ENCODE data around the gene DUSP22. TPM values are rescaled to one million over a fixed set of nuclear protein-coding genes. Genes with fewer than 3 reads are reported as not detected.

The DUSP22 gene
- total RNA-seq, 4 donors from 2014 or later: 53.2 to 89.8 (median 73.7) TPM

GRCh38 chr6:349491-349921, 57.2 kb downstream of the DUSP22 start:
- Histone ChIP-seq H3K27ac (no peak overlapping the region), H3K36me3 (peaks cover 0 to 48% (median 0%) of the 10 kb centered on the region in 3 donors), H3K9me3 (no peaks in the 10 kb centered on the region), H3K4me3 (no peak overlapping the region), H3K27me3 (no peaks in the 10 kb centered on the region), H3K4me1 (no peaks in the 10 kb centered on the region)
- no peak for TF ChIP-seq POLR2A (IDR thresholded peaks at IDR 0.05)
- DNase-seq (ENCODE audit: low spot score in 2 of 2): no peak
- WGBS, 2 donors: 76 to 80% methylated on average over 6 of the region's 6 CpGs

DNA sequence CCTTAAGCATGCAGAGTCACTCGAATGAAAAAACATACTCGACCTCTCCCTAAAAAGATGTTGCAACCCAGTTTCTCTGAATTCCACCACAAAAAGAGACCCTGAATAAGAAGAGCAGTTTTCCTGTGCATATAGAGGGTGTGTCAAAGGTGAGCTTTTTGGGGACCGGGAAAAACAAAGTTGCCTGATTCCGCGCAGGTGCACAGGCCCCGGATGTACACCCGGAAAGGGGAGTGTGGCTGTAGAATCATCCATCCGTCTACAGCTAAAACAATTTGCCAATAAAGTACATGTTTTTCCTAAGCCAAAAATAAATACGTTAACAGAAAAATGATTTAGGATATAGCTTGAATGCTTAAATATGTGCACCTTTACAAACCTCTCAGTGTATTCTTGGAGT, 58.1 kb downstream of the DUSP22 start:
- Histone ChIP-seq H3K4me3 (no peak overlapping the region), H3K36me3 (peaks cover 0 to 48% (median 0%) of the 10 kb centered on the region in 3 donors), H3K4me1 (no peaks in the 10 kb centered on the region), H3K27ac (no peak overlapping the region), H3K9me3 (no peaks in the 10 kb centered on the region), H3K27me3 (no peaks in the 10 kb centered on the region)
- 82 to 84% methylated on average over 9 of the region's 9 CpGs for WGBS, 2 donors
- no peak for DNase-seq (ENCODE audit: low spot score in 2 of 2)
- TF ChIP-seq EP300 (IDR thresholded peaks at IDR 0.05) (no peak), POLR2A (IDR thresholded peaks at IDR 0.05) (no peak)
- TF ChIP-seq, protein P1, sequence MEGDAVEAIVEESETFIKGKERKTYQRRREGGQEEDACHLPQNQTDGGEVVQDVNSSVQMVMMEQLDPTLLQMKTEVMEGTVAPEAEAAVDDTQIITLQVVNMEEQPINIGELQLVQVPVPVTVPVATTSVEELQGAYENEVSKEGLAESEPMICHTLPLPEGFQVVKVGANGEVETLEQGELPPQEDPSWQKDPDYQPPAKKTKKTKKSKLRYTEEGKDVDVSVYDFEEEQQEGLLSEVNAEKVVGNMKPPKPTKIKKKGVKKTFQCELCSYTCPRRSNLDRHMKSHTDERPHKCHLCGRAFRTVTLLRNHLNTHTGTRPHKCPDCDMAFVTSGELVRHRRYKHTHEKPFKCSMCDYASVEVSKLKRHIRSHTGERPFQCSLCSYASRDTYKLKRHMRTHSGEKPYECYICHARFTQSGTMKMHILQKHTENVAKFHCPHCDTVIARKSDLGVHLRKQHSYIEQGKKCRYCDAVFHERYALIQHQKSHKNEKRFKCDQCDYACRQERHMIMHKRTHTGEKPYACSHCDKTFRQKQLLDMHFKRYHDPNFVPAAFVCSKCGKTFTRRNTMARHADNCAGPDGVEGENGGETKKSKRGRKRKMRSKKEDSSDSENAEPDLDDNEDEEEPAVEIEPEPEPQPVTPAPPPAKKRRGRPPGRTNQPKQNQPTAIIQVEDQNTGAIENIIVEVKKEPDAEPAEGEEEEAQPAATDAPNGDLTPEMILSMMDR (IDR thresholded peaks at IDR 0.05): no peak

DNA sequence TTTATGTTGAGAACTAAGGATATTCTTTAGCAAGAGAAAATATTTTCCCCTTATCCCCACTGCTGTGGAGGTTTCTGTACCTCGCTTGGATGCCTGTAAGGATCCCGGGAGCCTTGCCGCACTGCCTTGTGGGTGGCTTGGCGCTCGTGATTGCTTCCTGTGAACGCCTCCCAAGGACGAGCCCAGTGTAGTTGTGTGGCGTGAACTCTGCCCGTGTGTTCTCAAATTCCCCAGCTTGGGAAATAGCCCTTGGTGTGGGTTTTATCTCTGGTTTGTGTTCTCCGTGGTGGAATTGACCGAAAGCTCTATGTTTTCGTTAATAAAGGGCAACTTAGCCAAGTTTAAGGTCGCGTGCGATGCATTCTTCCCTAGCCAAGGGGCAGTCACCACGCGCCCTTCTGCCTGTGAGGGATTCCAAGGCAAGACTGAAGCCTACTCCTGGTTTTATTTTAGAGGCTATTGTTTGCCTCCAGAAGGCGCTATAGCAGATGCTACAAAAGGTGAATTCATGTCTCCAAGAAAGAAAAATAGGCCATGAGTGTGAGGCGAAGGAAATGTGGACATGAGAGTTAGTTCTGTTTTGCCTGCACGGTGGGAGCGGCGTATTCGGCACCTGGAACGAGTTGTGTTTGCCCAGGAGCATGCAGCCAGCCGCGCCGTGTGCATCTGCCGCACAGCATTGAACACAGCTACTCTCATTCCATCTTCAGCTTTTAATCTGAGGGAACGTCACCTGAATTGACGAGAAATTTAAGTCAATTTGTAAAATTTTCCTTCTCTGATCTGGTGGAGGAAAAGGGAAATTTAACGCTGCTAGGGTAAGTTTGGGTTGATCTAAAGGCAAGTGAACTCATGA, 59.0 kb downstream of the DUSP22 start:
- Histone ChIP-seq H3K36me3 (peaks cover 0 to 48% (median 0%) of the 10 kb centered on the region in 3 donors), H3K27me3 (no peaks in the 10 kb centered on the region), H3K9me3 (no peaks in the 10 kb centered on the region), H3K4me1 (no peaks in the 10 kb centered on the region), H3K4me3 (no peak overlapping the region), H3K27ac (no peak overlapping the region)
- no peak for DNase-seq (ENCODE audit: low spot score in 2 of 2)
- TF ChIP-seq EP300 (IDR thresholded peaks at IDR 0.05) (no peak), POLR2A (IDR thresholded peaks at IDR 0.05) (no peak)
- TF ChIP-seq, protein P1 (IDR thresholded peaks at IDR 0.05): no peak
- 83 to 84% methylated on average over 31 of the region's 31 CpGs for WGBS, 2 donors

DNA sequence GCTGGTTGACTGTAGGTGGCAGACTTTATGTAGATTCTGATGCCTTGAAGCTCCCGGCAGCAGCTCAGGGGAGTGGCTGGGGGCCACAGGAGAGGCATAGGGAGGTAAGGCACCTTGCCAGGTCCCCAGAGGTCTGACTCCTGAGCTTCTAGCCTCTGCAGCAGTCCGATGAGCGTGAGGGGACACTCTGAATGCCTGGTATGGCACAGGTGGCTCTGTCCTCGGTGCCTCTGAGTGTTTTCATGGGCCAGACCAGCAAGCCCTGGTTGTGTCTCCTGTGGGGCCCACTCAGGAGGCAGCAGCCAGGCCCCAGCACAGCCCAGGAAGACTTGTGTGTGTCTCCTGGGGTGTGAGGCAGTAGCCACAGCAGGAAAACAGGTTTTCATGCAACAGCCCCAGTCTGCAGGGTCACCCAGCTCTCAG, 59.6 kb downstream of the DUSP22 start:
- DNase-seq (ENCODE audit: low spot score in 2 of 2): no peak
- no peak overlapping the region for H3K27ac ChIP-seq
- H3K4me3 ChIP-seq: no peak overlapping the region
- H3K36me3 ChIP-seq: peaks cover 0 to 48% (median 0%) of the 10 kb centered on the region in 3 donors
- H3K9me3 ChIP-seq: no peaks in the 10 kb centered on the region
- TF ChIP-seq EP300 (IDR thresholded peaks at IDR 0.05) (no peak), POLR2A (IDR thresholded peaks at IDR 0.05) (no peak)
- TF ChIP-seq, protein P1 (IDR thresholded peaks at IDR 0.05): no peak
- H3K4me1 ChIP-seq: no peaks in the 10 kb centered on the region
- 77 to 78% methylated on average over 4 of the region's 4 CpGs for WGBS, 2 donors
- H3K27me3 ChIP-seq: no peaks in the 10 kb centered on the region

- no peaks in the 10 kb centered on the region for H3K4me1 ChIP-seq
- no peaks in the 10 kb centered on the region for H3K27me3 ChIP-seq
- DNase-seq (ENCODE audit: low spot score in 2 of 2): no peak
- H3K9me3 ChIP-seq: no peaks in the 10 kb centered on the region
- H3K4me3 ChIP-seq: no peak overlapping the region
- TF ChIP-seq POLR2A (IDR thresholded peaks at IDR 0.05): no peak
- TF ChIP-seq, protein P1 (IDR thresholded peaks at IDR 0.05): no peak
- TF ChIP-seq EP300 (IDR thresholded peaks at IDR 0.05): no peak
- no peak overlapping the region for H3K27ac ChIP-seq
- peaks cover 0 to 46% (median 0%) of the 10 kb centered on the region in 3 donors for H3K36me3 ChIP-seq
- WGBS, 2 donors: 72 to 86% methylated on average over 5 of the region's 5 CpGs
These were observed 60.2 kb downstream of the DUSP22 start for GRCh38 chr6:352474-352873.

Measured in tibial nerve (tissue), 4 donors.